ENCODE results near the gene C6orf132.

The C6orf132 gene

DNA sequence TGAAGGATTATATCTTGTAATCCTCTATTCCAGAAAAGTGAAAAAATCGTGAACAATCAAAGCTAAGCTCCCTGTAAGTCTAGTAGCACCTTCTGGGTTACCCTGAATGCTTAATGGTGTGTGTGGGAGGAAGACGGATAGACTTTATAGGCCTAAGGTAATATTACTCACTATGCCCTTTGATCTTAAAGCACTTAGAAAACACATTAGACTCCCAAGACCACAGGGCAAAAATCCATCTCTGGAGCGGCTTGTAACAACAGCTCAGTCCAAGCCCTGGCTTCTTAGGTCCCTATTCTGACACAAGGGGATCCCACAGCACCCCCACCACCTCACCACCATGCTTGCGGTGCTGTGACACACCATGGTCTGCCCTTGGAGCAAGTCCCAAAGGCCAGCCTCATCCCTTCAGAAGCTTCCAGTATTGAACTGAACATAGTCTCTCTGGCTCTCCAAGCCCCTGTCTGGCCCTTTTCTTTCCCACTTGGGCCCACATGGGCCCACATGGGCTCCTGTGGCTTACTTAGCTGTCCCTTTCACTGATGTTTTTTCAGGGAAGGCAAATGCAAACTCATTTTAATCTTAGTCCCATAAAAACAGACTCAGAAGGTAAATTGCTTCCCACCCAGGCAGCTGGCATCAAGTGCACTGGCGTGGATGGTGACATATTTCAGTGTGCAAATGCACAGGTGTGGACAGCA is 28.3 kb downstream of the C6orf132 start:
- DNase-seq = no peak
- no peak for TF ChIP-seq GATA1 (IDR thresholded peaks at IDR 0.05; ENCODE audit: low read depth, low read length)
- TF ChIP-seq POLR2A (IDR thresholded peaks at IDR 0.05; ENCODE audit: low read length) = no peak

DNA sequence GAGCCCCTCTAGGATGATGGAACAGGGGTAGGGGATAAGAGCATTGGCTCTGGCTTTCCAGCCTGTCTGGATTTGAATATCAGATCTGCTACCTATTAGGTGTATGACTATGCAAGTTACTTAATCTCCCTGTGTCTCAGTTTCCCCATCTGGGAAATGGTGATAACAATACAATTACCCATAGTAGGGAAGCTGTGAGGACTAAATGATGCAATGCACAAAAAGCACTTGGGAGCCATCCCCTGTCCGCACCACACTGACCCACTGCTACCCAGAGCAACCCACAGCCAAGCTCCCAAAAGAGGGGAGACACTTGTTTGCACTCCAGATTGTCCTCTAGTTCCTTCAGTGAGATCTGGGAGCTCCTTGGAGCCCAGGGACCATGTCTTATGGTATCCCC is 30.1 kb downstream of the C6orf132 start:
- no peak for DNase-seq
- TF ChIP-seq POLR2A (IDR thresholded peaks at IDR 0.05; ENCODE audit: low read length) = no peak
- no peak for TF ChIP-seq GATA1 (IDR thresholded peaks at IDR 0.05; ENCODE audit: low read depth, low read length)

DNA sequence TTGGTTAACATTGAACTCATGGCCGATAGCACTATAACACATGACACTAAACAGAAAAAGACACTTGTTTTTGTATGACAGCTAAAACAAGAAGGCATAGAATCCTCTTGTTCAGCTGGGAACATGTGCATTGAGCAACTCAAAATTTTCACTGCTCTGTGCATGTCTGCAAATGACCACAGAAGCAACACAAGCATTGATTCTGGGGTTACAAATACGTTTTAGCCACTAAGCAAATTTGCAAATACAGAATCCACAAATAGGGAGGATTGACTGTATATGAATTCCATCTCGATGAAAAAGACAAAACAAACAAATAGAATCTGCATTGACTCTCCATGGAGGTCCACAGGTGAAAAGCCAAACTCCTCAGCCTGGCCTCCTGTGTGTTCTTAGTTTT is 31.7 kb downstream of the C6orf132 start:
- no peak for DNase-seq
- TF ChIP-seq POLR2A (IDR thresholded peaks at IDR 0.05; ENCODE audit: low read length) = no peak
- no peak for TF ChIP-seq GATA1 (IDR thresholded peaks at IDR 0.05; ENCODE audit: low read depth, low read length)

DNA sequence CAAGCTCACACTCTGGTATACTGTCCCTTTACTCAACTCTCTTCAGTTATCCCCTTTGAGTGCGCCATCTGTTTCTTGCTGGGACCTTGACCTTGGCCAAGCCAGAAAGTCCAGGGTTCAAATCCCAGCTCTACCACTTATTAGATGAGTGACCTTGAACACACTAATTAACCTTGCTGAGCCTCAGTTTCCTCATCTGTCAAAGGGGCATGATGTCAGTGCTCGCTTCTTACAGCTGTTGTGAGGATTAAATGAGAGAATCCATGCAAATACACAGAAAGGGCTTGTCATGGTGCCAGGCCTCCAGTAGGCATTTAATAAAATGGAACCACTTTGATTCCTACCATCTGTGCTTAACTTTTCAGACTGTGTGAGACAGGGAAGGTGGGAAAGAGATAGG is 34.3 kb downstream of the C6orf132 start:
- no peak for DNase-seq
- no peak for TF ChIP-seq GATA1 (IDR thresholded peaks at IDR 0.05; ENCODE audit: low read depth, low read length)
- TF ChIP-seq POLR2A (IDR thresholded peaks at IDR 0.05; ENCODE audit: low read length) = no peak

DNA sequence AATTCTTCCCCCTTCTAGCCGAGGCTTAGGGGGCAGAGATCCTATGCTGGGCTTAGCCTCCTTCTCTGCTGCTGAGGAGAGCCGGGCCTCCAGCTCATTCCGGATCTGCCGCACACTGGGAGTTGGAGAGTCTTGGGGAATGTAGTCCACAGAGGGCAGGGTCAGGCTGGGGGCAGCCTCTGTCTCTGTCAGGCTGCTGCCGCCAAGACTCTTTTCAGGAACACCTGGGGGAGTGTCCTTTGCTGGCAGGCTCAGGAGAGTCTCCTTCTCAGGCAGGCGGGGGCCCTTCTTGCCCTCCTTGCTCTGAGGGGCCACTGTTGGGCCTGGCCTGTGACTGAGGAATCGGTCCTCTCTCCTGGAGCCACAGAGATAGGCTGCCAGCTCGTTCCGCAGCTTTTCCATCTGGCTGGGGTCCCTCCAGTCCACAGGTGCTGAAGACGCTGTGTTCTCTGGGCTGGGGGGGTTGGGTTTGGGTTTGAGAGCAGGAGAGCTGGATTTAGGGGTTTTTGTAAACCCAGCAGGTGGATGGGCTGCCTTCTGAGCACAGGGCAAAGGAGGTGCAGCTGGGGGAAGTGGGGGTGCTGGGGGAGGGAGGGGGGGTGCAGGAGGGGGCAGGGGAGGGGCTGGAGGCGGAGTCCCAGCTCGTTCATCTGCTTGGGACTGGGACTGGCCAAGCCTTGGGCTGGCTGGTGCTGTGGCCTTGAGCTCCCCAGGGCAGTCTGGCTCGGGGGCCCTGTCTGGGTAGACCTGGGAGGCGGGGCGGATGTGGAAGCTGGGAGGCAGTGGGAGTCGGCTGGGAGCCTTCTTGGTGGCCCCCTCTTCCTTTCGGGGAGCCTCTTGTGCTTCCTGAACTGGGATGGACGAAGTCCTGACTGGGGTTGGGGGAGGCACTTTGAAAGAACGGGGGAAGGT is 36.1 kb downstream of the C6orf132 start:
- TF ChIP-seq POLR2A (IDR thresholded peaks at IDR 0.05; ENCODE audit: low read length) = no peak
- TF ChIP-seq GATA1 (IDR thresholded peaks at IDR 0.05; ENCODE audit: low read depth, low read length) = no peak
- no peak for DNase-seq

DNA sequence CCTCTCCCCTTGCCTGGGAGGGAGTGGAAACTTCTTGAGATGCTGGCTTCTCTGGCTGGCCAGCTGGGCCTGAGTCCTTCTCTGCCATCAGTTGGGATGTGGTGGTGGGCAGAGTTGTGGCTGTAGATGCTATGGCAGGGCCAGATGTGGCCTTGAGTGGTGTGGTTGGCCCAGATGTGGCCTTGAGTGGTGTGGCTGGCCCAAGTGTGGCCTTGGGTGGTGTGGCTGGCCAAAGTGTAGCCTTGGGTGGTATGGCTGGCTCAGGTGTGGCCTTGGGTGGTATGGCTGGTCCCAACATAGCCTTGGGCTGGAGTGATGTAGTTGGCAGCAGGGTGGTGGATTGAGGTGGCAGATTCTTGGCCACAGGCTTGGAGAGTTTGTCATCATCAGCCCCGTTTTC is 36.7 kb downstream of the C6orf132 start:
- DNase-seq = no peak
- TF ChIP-seq POLR2A (IDR thresholded peaks at IDR 0.05; ENCODE audit: low read length) (no peak), GATA1 (IDR thresholded peaks at IDR 0.05; ENCODE audit: low read depth, low read length) (no peak)

DNA sequence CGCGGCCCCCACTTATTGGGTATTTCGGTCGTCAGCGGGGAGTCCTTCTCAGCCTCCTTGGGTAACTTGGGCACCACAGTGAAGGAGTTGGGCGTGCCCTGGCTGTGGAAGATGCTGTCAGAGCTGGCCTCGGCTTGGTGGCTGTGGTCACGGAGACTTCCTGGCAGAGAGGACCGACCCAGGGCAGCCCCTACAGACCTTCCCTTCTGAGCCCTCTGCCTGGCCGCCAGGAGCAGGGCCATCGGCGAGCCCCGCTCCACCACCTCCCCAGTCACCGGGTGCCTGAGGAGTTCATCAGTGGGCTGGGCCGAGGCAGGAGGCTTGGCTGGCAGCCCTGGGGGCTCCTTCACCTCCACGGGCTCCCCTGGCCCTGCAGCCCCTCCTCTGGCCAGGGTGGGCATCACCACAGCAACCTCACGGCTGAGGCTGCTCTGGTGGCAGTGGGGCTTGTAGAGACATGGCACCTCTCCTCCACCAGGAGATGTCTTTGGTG is 37.2 kb downstream of the C6orf132 start:
- no peak for TF ChIP-seq POLR2A (IDR thresholded peaks at IDR 0.05; ENCODE audit: low read length)
- no peak for TF ChIP-seq GATA1 (IDR thresholded peaks at IDR 0.05; ENCODE audit: low read depth, low read length)
- DNase-seq = no peak

DNA sequence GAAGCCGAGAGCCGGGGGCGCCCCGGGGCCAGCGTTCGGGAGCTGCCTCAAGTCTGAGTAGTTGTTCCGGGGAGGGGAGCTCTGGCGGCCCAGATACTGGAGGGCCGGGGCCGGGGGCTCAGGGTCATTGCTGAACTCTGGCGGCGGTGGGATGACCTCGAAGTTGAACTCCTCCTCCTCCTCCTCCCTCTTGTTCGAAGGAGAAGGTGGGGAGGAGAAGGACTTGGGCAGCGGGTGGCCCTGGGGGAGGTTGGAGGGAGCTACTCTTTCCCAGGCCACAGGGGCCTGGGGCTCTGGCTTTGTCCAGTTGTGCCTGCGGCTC is 37.7 kb downstream of the C6orf132 start:
- no peak for DNase-seq
- no peak for TF ChIP-seq GATA1 (IDR thresholded peaks at IDR 0.05; ENCODE audit: low read depth, low read length)
- no peak for TF ChIP-seq POLR2A (IDR thresholded peaks at IDR 0.05; ENCODE audit: low read length)

DNA sequence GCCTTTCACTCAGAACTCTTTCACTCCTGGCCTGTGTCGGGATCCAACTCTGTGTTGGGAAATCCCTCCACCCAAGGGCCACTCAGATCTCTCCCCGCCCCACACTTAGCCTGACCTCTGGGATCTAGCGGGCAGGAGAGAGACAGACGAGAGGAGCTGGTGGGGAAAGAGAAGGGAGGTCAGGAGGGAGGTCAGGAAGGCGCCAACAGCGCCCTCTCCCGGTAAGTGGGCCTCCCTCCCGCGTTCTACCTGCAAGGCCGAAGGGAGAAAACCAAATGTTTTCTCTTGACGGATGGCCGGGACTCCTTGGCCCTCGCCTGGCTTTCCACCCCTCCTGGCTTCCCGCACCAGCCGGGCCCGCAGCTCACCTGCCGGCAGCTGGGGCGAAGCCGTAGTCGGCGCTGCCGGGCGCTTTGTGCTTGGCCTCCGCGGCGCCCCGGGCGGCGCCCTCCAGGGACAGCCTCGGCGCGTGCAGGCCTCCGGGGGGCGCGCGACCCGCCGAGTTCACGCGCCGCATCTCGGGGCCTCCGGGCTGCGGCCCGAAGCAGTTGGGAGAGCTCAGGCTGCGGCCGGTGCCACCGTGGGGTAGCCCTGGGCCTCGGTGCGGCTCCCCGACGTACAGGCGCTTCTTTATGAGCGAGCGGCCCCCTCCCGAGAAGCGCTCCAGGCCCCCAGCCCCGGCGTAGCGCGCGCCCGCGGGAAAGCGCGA is 38.2 kb downstream of the C6orf132 start:
- peak; percentile 18 for TF ChIP-seq POLR2A (IDR thresholded peaks at IDR 0.05; ENCODE audit: low read length)
- TF ChIP-seq GATA1 (IDR thresholded peaks at IDR 0.05; ENCODE audit: low read depth, low read length) = no peak
- peak; percentile 84 to 89 for DNase-seq

DNA sequence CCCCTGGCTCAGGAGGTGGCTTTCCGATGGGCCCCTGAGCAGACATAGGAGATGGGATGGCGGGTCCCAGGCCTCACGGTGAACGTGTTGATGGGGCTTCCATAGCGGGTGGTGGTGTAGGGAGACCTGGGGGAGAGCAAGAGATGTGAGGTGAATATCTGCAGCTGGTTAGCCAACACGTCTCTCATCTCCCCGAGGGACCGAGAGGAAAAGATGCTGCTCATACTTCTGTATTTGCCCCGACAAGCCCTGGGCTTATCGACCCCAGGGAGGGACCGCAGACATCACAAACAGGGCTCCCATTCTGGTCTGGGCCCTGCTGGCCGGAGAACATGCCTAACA is 38.7 kb downstream of the C6orf132 start:
- TF ChIP-seq POLR2A (IDR thresholded peaks at IDR 0.05; ENCODE audit: low read length) = no peak
- TF ChIP-seq GATA1 (IDR thresholded peaks at IDR 0.05; ENCODE audit: low read depth, low read length) = no peak
- DNase-seq = no peak

DNA sequence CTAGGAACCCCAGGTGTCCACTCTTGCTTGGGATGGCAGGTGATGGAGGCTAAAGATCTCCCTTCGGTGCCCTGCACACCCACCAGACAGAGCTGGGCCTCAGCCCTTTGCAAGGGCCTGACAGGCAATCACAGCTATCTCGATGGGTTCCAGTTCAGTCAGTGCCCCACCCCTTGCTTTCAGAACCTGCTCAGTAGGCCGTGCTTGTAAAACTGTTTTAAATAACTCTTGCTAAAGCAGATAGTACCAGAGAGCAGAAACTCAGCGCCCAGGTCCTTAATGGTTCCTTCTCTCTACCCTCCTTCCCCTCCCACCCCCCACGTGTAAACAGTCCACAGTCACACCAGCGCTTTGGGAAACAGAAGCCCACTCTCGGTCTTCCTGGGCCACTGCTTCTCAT is 39.2 kb downstream of the C6orf132 start:
- DNase-seq = no peak
- TF ChIP-seq GATA1 (IDR thresholded peaks at IDR 0.05; ENCODE audit: low read depth, low read length) (no peak), POLR2A (IDR thresholded peaks at IDR 0.05; ENCODE audit: low read length) (no peak)

DNA sequence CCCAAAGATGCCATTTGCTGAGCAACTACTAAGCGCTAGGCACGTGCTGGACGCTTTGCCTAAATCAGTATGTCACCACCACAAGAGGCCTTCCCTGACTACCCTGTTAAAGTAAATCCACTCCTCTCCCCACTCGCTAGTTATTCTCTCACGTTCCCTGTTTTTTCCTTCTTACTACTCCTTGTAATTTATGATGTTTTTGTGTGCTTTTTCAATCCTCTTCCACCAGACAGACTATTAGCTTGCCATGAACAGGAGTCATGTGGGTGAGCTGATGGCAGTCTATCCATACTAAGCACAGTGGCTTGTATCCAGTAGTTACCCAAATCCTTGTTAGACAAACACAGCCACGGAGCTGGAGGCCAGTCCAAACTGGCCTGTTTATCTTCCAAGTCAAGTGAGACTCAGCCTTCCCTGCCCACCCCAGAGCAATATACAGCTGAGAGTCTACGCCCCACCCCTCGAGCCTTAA is 41.2 kb downstream of the C6orf132 start:
- no peak for TF ChIP-seq GATA1 (IDR thresholded peaks at IDR 0.05; ENCODE audit: low read depth, low read length)
- no peak for TF ChIP-seq POLR2A (IDR thresholded peaks at IDR 0.05; ENCODE audit: low read length)
- peak; percentile 45 to 46 for DNase-seq

DNA sequence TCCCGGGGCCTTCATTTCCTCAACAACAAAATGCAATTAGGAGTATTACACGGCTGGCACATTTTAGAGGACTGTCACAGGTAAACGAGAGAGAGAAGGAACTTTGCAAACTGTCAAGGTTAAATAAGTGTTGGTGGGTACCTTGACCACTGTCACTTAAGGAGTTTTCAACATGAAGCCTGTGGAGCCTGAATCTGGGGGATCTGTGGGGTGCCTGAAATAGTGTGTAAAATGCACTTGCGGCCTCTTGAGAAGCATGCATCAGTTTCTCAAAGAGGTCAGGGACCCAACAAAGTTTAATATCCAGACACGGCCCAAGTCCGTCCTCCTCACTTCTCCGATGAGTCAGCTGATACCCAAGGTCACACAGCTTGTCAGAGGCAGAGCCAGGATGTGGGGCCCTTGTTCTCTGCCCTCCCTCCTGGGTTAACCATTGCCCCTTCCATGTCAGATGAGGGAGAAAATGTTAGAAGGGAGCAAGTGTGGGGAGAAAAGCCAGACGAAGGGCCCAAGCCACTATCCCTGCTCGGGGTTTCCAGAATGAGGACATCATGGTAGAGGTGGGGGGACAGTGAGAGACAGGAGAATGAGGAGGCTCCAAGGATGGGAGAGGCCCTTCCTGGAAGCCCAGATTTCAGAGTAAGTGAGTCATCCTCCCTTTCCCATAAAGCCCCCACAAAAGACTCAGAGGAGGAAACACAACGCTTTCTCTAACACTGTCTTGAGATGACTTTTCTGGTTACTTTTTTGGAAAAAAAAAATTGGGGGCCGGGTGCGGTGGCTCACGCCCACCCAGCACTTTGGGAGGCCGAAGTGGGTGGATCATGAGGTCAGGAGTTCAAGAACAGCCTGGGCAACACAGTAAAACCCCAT is 42.2 kb downstream of the C6orf132 start:
- peak in 1 of 2 experiments; percentile 33 for DNase-seq
- TF ChIP-seq POLR2A (IDR thresholded peaks at IDR 0.05; ENCODE audit: low read length) = no peak
- no peak for TF ChIP-seq GATA1 (IDR thresholded peaks at IDR 0.05; ENCODE audit: low read depth, low read length)
